Measurements from ENCODE around the gene PPM1F. TPM values are rescaled to one million over a fixed set of nuclear protein-coding genes. Genes with fewer than 3 reads are reported as not detected.

Gene PPM1F
- total and polyA plus RNA-seq, 10 donors = 13.6 to 103 (median 76.4) TPM

DNA sequence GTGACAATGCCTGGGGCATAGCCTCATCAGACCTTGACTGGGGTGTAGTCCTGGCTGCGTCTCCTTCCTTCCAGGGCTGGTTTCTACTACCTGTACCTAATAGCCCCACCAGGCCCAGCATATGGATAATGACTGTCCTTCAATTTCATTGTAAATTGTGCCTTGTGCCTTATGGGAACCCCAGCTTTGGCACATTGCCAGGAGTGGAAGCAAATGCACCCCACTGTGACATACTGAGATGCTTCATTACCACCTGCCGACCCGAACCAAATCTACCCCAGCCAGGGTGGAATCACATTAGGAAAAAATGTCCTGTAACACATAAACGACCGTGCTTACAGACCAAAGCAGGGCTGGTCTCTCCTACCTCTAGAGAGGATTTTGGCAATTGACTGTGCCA, 22.6 kb upstream of the PPM1F start:
- H3K4me3 ChIP-seq = no peak overlapping the region
- no peak for DNase-seq
- intact Hi-C loops (cut with DNase I; ENCODE audit: low total_unique reads) = no loop called here
- WGBS, 5 donors = 91 to 96% (median 94%) methylated on average over 5 of the region's 5 CpGs
- H3K27me3 ChIP-seq (replicated peaks in 1 of 7) = no peaks in the 10 kb centered on the region
- H3K4me1 ChIP-seq = peaks cover 0 to 27% (median 13%) of the 10 kb centered on the region in 6 donors
- no peak for TF ChIP-seq POLR2A (IDR thresholded peaks at IDR 0.05)
- TF ChIP-seq, protein P1, sequence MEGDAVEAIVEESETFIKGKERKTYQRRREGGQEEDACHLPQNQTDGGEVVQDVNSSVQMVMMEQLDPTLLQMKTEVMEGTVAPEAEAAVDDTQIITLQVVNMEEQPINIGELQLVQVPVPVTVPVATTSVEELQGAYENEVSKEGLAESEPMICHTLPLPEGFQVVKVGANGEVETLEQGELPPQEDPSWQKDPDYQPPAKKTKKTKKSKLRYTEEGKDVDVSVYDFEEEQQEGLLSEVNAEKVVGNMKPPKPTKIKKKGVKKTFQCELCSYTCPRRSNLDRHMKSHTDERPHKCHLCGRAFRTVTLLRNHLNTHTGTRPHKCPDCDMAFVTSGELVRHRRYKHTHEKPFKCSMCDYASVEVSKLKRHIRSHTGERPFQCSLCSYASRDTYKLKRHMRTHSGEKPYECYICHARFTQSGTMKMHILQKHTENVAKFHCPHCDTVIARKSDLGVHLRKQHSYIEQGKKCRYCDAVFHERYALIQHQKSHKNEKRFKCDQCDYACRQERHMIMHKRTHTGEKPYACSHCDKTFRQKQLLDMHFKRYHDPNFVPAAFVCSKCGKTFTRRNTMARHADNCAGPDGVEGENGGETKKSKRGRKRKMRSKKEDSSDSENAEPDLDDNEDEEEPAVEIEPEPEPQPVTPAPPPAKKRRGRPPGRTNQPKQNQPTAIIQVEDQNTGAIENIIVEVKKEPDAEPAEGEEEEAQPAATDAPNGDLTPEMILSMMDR (IDR thresholded peaks at IDR 0.05 in 8 of 11, conservative IDR thresholded peaks at IDR 0.05 in 3 of 11) = no peak
- no peak for TF ChIP-seq POLR2AphosphoS5 (IDR thresholded peaks at IDR 0.05)
- no peak overlapping the region for H3K27ac ChIP-seq
- H3K9me3 ChIP-seq = no peaks in the 10 kb centered on the region
- H3K36me3 ChIP-seq = peaks cover 0 to 73% (median 55%) of the 10 kb centered on the region in 6 donors

DNA sequence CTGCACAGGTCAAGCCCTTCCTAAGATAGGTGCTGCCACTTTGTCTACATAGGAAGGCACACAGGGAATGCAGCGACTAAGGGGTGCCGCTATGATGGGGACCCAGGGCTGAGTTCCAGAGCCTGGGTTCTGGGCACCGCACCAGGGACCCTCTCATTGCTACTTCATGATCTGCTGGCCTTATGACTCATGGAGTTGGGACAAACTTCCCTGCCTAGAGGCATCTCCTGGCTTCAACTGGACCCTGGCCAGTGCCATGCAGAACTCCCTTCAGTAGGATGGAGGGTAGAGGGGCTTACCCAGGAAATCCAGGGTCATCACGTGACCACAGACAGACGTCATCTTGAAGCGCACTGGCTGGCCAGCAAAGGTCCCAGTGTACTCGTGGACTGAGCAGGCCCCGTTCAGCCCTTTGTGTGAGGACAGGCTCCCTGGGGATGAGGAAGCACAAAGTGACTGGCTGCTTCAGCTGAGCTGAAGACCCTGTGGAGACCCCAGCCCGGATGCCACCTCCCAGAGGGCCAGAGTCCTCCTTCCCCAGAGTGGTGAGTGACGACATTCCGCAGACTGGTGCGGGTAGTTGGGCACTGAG, 21.5 kb upstream of the PPM1F start:
- H3K36me3 ChIP-seq = peaks cover 0 to 81% (median 64%) of the 10 kb centered on the region in 6 donors
- no peak overlapping the region for H3K27ac ChIP-seq
- intact Hi-C loops (cut with DNase I; ENCODE audit: low total_unique reads) = no loop called here
- H3K4me3 ChIP-seq = no peak overlapping the region
- no peak for DNase-seq
- TF ChIP-seq, protein P1 (IDR thresholded peaks at IDR 0.05 in 8 of 11, conservative IDR thresholded peaks at IDR 0.05 in 3 of 11) = no peak
- TF ChIP-seq POLR2A (IDR thresholded peaks at IDR 0.05) (no peak), POLR2AphosphoS5 (IDR thresholded peaks at IDR 0.05) (no peak)
- 88 to 95% (median 91%) methylated on average over 11 to 12 of the region's 12 CpGs for WGBS, 5 donors
- no peaks in the 10 kb centered on the region for H3K27me3 ChIP-seq (replicated peaks in 1 of 7)
- H3K4me1 ChIP-seq = peaks cover 0 to 18% (median 8%) of the 10 kb centered on the region in 6 donors
- no peaks in the 10 kb centered on the region for H3K9me3 ChIP-seq

DNA sequence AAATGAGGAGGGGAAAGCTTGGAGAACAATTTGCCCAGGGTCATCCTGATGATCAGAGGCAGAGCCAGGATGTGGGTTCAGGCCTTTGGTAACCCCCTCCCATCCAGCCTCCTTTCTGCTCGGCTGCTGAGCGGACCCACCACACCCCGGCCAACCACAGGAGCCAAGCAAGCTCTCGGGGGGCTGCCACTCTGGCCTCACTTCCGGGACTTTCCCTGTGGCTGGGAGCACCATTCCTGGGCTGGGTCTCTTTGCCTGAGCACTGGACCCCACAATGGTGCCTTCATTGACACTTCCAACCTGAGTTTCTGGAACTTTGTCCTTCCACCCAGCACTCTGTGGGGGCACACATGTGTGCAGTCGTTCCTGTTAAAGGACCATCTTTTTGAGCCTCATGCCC, 20.2 kb upstream of the PPM1F start:
- intact Hi-C loops (cut with DNase I; ENCODE audit: low total_unique reads) = no loop called here
- WGBS, 5 donors = 83 to 85% (median 83%) methylated on average over 3 to 6 of the region's 6 CpGs
- TF ChIP-seq POLR2AphosphoS5 (IDR thresholded peaks at IDR 0.05) = no peak
- no peak for TF ChIP-seq POLR2A (IDR thresholded peaks at IDR 0.05)
- TF ChIP-seq, protein P1 (IDR thresholded peaks at IDR 0.05 in 8 of 11, conservative IDR thresholded peaks at IDR 0.05 in 3 of 11) = no peak
- no peaks in the 10 kb centered on the region for H3K27me3 ChIP-seq (replicated peaks in 1 of 7)
- no peak for DNase-seq
- H3K36me3 ChIP-seq = peaks cover 0 to 86% (median 77%) of the 10 kb centered on the region in 6 donors
- H3K9me3 ChIP-seq = no peaks in the 10 kb centered on the region
- H3K27ac ChIP-seq = no peak overlapping the region
- peaks cover 0 to 9% (median 0%) of the 10 kb centered on the region in 6 donors for H3K4me1 ChIP-seq
- H3K4me3 ChIP-seq = no peak overlapping the region

DNA sequence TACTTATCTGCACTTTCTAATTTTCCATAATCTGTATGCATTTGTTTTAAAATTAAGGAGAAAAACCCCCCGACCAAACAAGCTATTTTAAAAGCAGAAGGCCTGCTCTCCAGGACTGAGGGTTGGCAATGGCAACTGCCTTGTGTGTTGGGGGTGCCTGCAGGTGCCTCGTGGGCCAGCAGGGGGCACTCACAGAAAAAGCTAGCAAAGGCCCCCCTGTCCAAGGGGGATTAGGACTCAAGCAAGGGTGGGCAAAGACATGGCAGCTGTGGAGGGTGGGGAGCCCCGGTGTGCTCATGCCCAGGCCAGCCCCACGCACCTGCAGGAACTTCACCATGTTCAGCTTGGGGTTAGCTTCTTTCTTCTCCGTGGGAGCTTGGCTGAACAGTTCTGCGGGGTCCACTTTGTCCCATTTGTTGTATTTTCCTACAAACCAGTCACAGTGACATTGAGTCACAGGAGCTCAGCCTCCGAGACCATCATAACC, 19.7 kb upstream of the PPM1F start:
- TF ChIP-seq POLR2AphosphoS5 (IDR thresholded peaks at IDR 0.05) (peak in 1 of 3 donors; percentile 10), POLR2A (IDR thresholded peaks at IDR 0.05) (no peak)
- TF ChIP-seq, protein P1 (IDR thresholded peaks at IDR 0.05 in 8 of 11, conservative IDR thresholded peaks at IDR 0.05 in 3 of 11) = peak; percentile 35 to 91 (median 83)
- WGBS, 5 donors = 62 to 75% (median 69%) methylated on average over 6 to 7 of the region's 7 CpGs
- H3K4me1 ChIP-seq = peaks cover 0 to 9% (median 0%) of the 10 kb centered on the region in 6 donors
- H3K4me3 ChIP-seq = no peak overlapping the region
- H3K27me3 ChIP-seq (replicated peaks in 1 of 7) = no peaks in the 10 kb centered on the region
- no peaks in the 10 kb centered on the region for H3K9me3 ChIP-seq
- no peak for DNase-seq
- intact Hi-C loops (cut with DNase I; ENCODE audit: low total_unique reads) = no loop called here
- peaks cover 0 to 91% (median 82%) of the 10 kb centered on the region in 6 donors for H3K36me3 ChIP-seq
- no peak overlapping the region for H3K27ac ChIP-seq
